ENCODE data around the gene DNAJB12.

DNAJB12 gene

GRCh38 chr10:72291019-72291532, 63.6 kb downstream of the DNAJB12 start:
- no peak for DNase-seq (ENCODE audit: low spot score)

GRCh38 chr10:72285972-72286521, 68.7 kb downstream of the DNAJB12 start:
- no peak for DNase-seq (ENCODE audit: low spot score)

DNA sequence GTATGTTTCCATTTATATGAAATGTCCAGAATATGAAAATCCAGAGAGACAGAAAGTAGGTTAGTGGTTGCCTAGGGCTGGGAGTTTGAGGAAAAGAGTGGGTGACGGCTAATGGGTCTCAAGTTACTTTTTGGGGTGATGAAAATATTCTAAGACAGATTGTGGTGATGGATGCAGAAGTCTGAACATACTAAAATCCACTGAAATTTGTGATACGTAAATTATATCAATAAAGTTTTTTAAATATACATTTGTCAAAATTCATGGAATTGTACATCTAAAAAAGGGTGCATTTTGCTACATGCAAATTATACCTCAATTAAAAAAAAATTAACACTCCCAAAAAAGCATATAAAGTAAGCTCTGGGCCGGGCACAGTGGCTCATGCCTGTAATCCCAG, 71.6 kb downstream of the DNAJB12 start:
- DNase-seq (ENCODE audit: low spot score), result no peak

Data from NAMALWA (cell line).